HepG2 (cell line): Measurements from ENCODE around the gene AGRN.

Source experiments
- ESRRA ChIP-seq: sonication (generic); formaldehyde crosslinking; IDR thresholded peaks from 2 replicates; pipeline ENCODE4 v1.5.1; 2020; ENCODE audit warnings: mild to moderate bottlenecking, low read depth, missing genetic modification reagents
- GABPA ChIP-seq, 2 experiments: IDR thresholded peaks; 2 replicates each; pipeline ENCODE4 v1.6.1; 2011 to 2016; ENCODE audit warnings: low read depth in 2 of 2, low read length in 1 of 2, missing biosample characterization in 1 of 2, missing genetic modification characterization in 1 of 2
- KDM5B ChIP-seq: sonication (generic); formaldehyde crosslinking; IDR thresholded peaks from 2 replicates; pipeline ENCODE4 v1.4.0; 2020; ENCODE audit warnings: missing genetic modification reagents, mild to moderate bottlenecking, borderline replicate concordance
- MXD4 ChIP-seq: IDR thresholded peaks from 2 replicates; pipeline ENCODE4 v1.6.1; 2016; ENCODE audit warnings: mild to moderate bottlenecking, missing biosample characterization, missing genetic modification reagents
- NR1H2 ChIP-seq: sonication (generic); formaldehyde crosslinking; IDR thresholded peaks from 2 replicates; pipeline ENCODE4 v1.8.1; 2022; ENCODE audit warnings: low read depth, missing genetic modification reagents, borderline replicate concordance
- RFX5 ChIP-seq: IDR thresholded peaks from 2 replicates; pipeline ENCODE4 v1.6.1; 2011; ENCODE audit warnings: low read depth, low read length, improper control_type of control experiment
- ZNF296 ChIP-seq: sonication (generic); formaldehyde crosslinking; conservative IDR thresholded peaks from 2 replicates; pipeline ENCODE4 v1.5.0; 2020; ENCODE audit warnings: mild to moderate bottlenecking, missing genetic modification reagents
- TF ChIP-seq, protein P1 (sequence below): sonication (generic); formaldehyde crosslinking; IDR thresholded peaks from 2 replicates; pipeline ENCODE4 v1.5.0; 2020; ENCODE audit warnings: mild to moderate bottlenecking, missing genetic modification reagents, moderate library complexity

DNA sequence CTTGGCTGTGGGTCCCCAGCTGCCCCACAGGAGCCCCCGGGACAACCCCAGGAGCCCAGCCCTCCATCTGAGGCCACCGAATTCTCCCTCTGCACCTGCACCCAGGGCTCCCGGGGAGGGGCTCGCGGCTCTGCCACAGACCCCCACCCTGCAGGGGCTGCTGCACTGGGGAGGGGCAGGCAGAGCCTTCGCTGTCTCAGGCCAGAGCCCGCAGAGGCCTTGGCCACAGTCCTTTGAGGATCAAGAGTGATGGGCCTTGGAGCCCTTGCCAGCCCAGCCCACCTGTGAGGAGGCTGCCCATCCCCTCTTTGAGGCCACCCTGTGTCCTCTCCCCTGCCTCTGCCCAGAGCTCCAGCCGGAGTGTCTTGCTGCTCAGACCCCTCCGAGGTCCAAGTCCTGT lies 44.6 kb upstream of the AGRN start:
- TF ChIP-seq GABPA (IDR thresholded peaks at IDR 0.05; ENCODE audit: low read depth, low read length) = no peak
- TF ChIP-seq GABPA (CRISPR knock-in tag; IDR thresholded peaks at IDR 0.05; ENCODE audit: low read depth) = no peak
- TF ChIP-seq NR1H2 = no peak
- no peak for TF ChIP-seq KDM5B (CRISPR knock-in tag)
- TF ChIP-seq ESRRA = no peak
- TF ChIP-seq, protein P1, sequence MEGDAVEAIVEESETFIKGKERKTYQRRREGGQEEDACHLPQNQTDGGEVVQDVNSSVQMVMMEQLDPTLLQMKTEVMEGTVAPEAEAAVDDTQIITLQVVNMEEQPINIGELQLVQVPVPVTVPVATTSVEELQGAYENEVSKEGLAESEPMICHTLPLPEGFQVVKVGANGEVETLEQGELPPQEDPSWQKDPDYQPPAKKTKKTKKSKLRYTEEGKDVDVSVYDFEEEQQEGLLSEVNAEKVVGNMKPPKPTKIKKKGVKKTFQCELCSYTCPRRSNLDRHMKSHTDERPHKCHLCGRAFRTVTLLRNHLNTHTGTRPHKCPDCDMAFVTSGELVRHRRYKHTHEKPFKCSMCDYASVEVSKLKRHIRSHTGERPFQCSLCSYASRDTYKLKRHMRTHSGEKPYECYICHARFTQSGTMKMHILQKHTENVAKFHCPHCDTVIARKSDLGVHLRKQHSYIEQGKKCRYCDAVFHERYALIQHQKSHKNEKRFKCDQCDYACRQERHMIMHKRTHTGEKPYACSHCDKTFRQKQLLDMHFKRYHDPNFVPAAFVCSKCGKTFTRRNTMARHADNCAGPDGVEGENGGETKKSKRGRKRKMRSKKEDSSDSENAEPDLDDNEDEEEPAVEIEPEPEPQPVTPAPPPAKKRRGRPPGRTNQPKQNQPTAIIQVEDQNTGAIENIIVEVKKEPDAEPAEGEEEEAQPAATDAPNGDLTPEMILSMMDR (CRISPR knock-in tag) = no peak
- TF ChIP-seq MXD4 (CRISPR knock-in tag) = no peak
- TF ChIP-seq ZNF296 (CRISPR knock-in tag) = no peak
- no peak for TF ChIP-seq RFX5
